Psoas muscle (tissue), 8 donors: ENCODE measurements around the gene PON3. TPM values are rescaled to one million over a fixed set of nuclear protein-coding genes. Genes with fewer than 3 reads are reported as not detected.
A peak's percentile ranks its signal among the peaks of the same experiment; 100 is the strongest.

ENCODE experiments used
- ATAC-seq, 4 donors: fragments of 200-7000 bp; cut with Tn5 transposase; one replicate each; pipeline ENCODE4 v1.9.1; 2020; ENCODE audit warnings: moderate library complexity in 3 of 4, mild to moderate bottlenecking in 2 of 4
- DNase-seq, 2 donors: peaks; one replicate each; pipeline ENCODE4 v3.0.0-alpha.2; 2020
- H3K27ac ChIP-seq: fragments of 200-600 bp; one replicate; pipeline ENCODE4 v1.8.0; 2022
- H3K27me3 ChIP-seq, 3 donors: fragments of 200-600 bp in 1 of 3; one replicate each; pipeline versions ENCODE4 v1.6.1 to v1.8.0; 2013 to 2022; ENCODE audit warnings: low read length in 2 of 3, mild to moderate bottlenecking in 2 of 3, moderate library complexity in 1 of 3; ENCODE audit not compliant: insufficient read depth in 3 of 3
- H3K36me3 ChIP-seq, 2 donors: fragments of 200-600 bp in 1 of 2; one replicate each; pipeline versions ENCODE4 v1.6.1 to v1.8.0; 2013 to 2022; ENCODE audit warnings: low read depth in 1 of 2, mild to moderate bottlenecking in 1 of 2, moderate library complexity in 1 of 2; ENCODE audit not compliant: insufficient read depth in 1 of 2
- H3K4me1 ChIP-seq: fragments of 200-600 bp; one replicate; pipeline ENCODE4 v1.8.0; 2022
- H3K4me3 ChIP-seq: fragments of 200-600 bp; one replicate; pipeline ENCODE4 v1.8.0; 2022; ENCODE audit warnings: mild to moderate bottlenecking
- H3K9me3 ChIP-seq: fragments of 200-600 bp; one replicate; pipeline ENCODE4 v1.8.0; 2022
- CTCF ChIP-seq: fragments of 200-600 bp; IDR thresholded peaks from one replicate; pipeline ENCODE4 v1.8.0; 2022; ENCODE audit warnings: antibody characterized with exemption
- WGBS, 3 donors: extraction: QIAGEN DNeasy Blood & Tissue Kit; methylation state at CpG; one replicate each; pipeline versions ENCODE4 v1.1.6 to v1.1.7; 2013; 5-methylcytosine and 5-hydroxymethylcytosine counted together
- intact Hi-C, 2 donors: fragments of 100-400 bp; cut with DNase I; formaldehyde crosslinking; loops; one replicate each; pipeline versions ENCODE4 v1.11.0 to v1.14.2; 2022
- long read RNA-seq, 2 donors: library from polyadenylated mRNA; unstranded; transcript quantifications; one replicate each; pipeline ENCODE4 v2.0.0, GENCODE V29; 2021
- polyA plus RNA-seq, 3 donors: library from polyadenylated mRNA; stranded (reverse); fragments of 200-250 nt; gene quantifications; one replicate each; pipeline ENCODE4 v1.2.3, GENCODE V29; 2013
- total RNA-seq, 4 donors: library from RNA; stranded (reverse); fragmentation: NEBNext Ultra II Directional in 2 of 4; extraction: Animal tissue kit (Norgen Biotek cat#: 25700) in 2 of 4; gene quantifications; one replicate each; pipeline versions ENCODE4 v1.2.1 to v1.2.4, GENCODE V29; 2021 to 2023
- donor health status: healthy with polysubstance abuse.
- donor health status: DM: no; HTN: no; CAD: no; lungs with moderate emphysema.
- donor health status: Bipolar disorder and iron deficiency.
- donor health status: healthy.
- donor health status: DM: yes; HTN: yes; CAD: no.
- donor health status: DM: no; HTN: no; CAD: no.
- donor health status: DM: no; HTN: no; CAD: no.
- donor health status: DM: yes; HTN: yes; CAD: no.

Gene PON3
- total RNA-seq (under 1 TPM; 0.30 to 0.50 (median 0.46) TPM), polyA plus RNA-seq (under 1 TPM in 2 of 3 donors, not detected in 1; 0.43 to 0.48 TPM)
- long read RNA-seq, donor 1: 0 reads
- long read RNA-seq, donor 2, partial matches to known transcripts: 0 of 1 reads
- long read RNA-seq, donor 2, other reads (novel, unspliced or antisense): 0 of 1 reads

GRCh38 chr7:95396136-95397032 lies at the start of gene PON3:
TSS of gene PON3 (minus strand) at chr7:95396375. CDS start at chr7:95396350, 25 bp downstream.
- ATAC-seq (peak in 1 of 4 donors; percentile 48), DNase-seq (peak; percentile 20 to 50)
- no peaks in the 10 kb centered on the region for H3K4me1 ChIP-seq
- H3K36me3 ChIP-seq: no peaks in the 10 kb centered on the region
- TF ChIP-seq CTCF: no peak
- H3K27me3 ChIP-seq: peaks cover 0 to 5% (median 0%) of the 10 kb centered on the region in 3 donors
- peak within 1 kb of the TSS; percentile 64 for H3K4me3 ChIP-seq
- WGBS, 3 donors: 28 to 42% (median 38%) methylated on average over 54 to 68 of the region's 68 CpGs
- H3K9me3 ChIP-seq: no peaks in the 10 kb centered on the region
- no peak within 1 kb of the TSS for H3K27ac ChIP-seq
- intact Hi-C loops: no loop called here

- intact Hi-C loops: no loop called here
- TF ChIP-seq CTCF: no peak
- Histone ChIP-seq H3K36me3 (no peaks in the 10 kb centered on the region), H3K4me3 (no peak overlapping the region), H3K9me3 (no peaks in the 10 kb centered on the region), H3K4me1 (no peaks in the 10 kb centered on the region), H3K27ac (no peak overlapping the region), H3K27me3 (no peaks in the 10 kb centered on the region)
- 58 to 76% (median 59%) methylated on average over 2 of the region's 2 CpGs for WGBS, 3 donors
- no peak for ATAC-seq
- no peak for DNase-seq
These were observed 48.6 kb upstream of the PON3 start for GRCh38 chr7:95444796-95445195.

GRCh38 chr7:95441042-95441823 lies 45.1 kb upstream of the PON3 start:
- no peak overlapping the region for H3K27ac ChIP-seq
- no peak overlapping the region for H3K4me3 ChIP-seq
- WGBS, 3 donors: 77 to 81% (median 80%) methylated on average over 7 of the region's 7 CpGs
- intact Hi-C loops: no loop called here
- no peaks in the 10 kb centered on the region for H3K4me1 ChIP-seq
- ATAC-seq (no peak), DNase-seq (no peak)
- H3K27me3 ChIP-seq: no peaks in the 10 kb centered on the region
- no peaks in the 10 kb centered on the region for H3K36me3 ChIP-seq
- no peaks in the 10 kb centered on the region for H3K9me3 ChIP-seq
- TF ChIP-seq CTCF: no peak

GRCh38 chr7:95440394-95441038 lies 44.3 kb upstream of the PON3 start:
- no peak overlapping the region for H3K27ac ChIP-seq
- ATAC-seq: no peak
- no peaks in the 10 kb centered on the region for H3K4me1 ChIP-seq
- no peaks in the 10 kb centered on the region for H3K36me3 ChIP-seq
- DNase-seq: no peak
- 88 to 98% (median 96%) methylated on average over 3 of the region's 3 CpGs for WGBS, 3 donors
- H3K27me3 ChIP-seq: no peaks in the 10 kb centered on the region
- H3K9me3 ChIP-seq: no peaks in the 10 kb centered on the region
- intact Hi-C loops: no loop called here
- no peak overlapping the region for H3K4me3 ChIP-seq
- no peak for TF ChIP-seq CTCF
